GM18526 (cell line): ENCODE results near the gene OLFML1.

Source experiments
- POLR2A ChIP-seq: IDR thresholded peaks from 3 replicates; pipeline ENCODE4 v1.6.1; 2011; ENCODE audit not compliant: insufficient read length; ENCODE audit errors: extremely low read depth

Gene OLFML1

GRCh38 chr11:7485186-7486097, at the start of gene OLFML1:
TSS of gene OLFML1 (plus strand) at chr11:7485506. CDS start at chr11:7485876, 370 bp downstream.
- TF ChIP-seq POLR2A = no peak

GRCh38 chr11:7436146-7436545, 49.2 kb upstream of the OLFML1 start:
- no peak for TF ChIP-seq POLR2A

GRCh38 chr11:7436657-7437056, 48.6 kb upstream of the OLFML1 start:
- TF ChIP-seq POLR2A = no peak

GRCh38 chr11:7437696-7438095, 47.6 kb upstream of the OLFML1 start:
- TF ChIP-seq POLR2A = no peak

GRCh38 chr11:7439746-7440320, 45.5 kb upstream of the OLFML1 start:
- TF ChIP-seq POLR2A = no peak

- no peak for TF ChIP-seq POLR2A
Observed at GRCh38 chr11:7442588-7443215, 42.6 kb upstream of the OLFML1 start.

GRCh38 chr11:7444091-7444981, 41.0 kb upstream of the OLFML1 start:
- TF ChIP-seq POLR2A = no peak

- TF ChIP-seq POLR2A = no peak
Observed at GRCh38 chr11:7445564-7445963, 39.7 kb upstream of the OLFML1 start.

GRCh38 chr11:7448201-7448600, 37.1 kb upstream of the OLFML1 start:
- no peak for TF ChIP-seq POLR2A

GRCh38 chr11:7449211-7449840, 36.0 kb upstream of the OLFML1 start:
- no peak for TF ChIP-seq POLR2A

GRCh38 chr11:7449841-7450214, 35.5 kb upstream of the OLFML1 start:
- TF ChIP-seq POLR2A = no peak

GRCh38 chr11:7450836-7451235, 34.5 kb upstream of the OLFML1 start:
- TF ChIP-seq POLR2A = no peak

- no peak for TF ChIP-seq POLR2A
Observed at GRCh38 chr11:7451520-7451919, 33.8 kb upstream of the OLFML1 start.

- no peak for TF ChIP-seq POLR2A
Observed at GRCh38 chr11:7451952-7452494, 33.3 kb upstream of the OLFML1 start.
